Skin epidermis (tissue), 12 donors: ENCODE data around the gene MLANA.

Source experiments
- H3K27ac ChIP-seq, 21 experiments: fragments of 200-600 bp; sonication (generic) in 11 of 21; one replicate each; pipeline ENCODE4 v1.5.0; 2020; ENCODE audit warnings: mild to moderate bottlenecking in 3 of 21, inconsistent platforms in 2 of 21, moderate library complexity in 2 of 21
- H3K4me3 ChIP-seq, 7 experiments: fragments of 200-600 bp; sonication (generic) in 2 of 7; one replicate each; pipeline ENCODE4 v1.5.0; 2020; ENCODE audit warnings: inconsistent platforms in 2 of 7, mild to moderate bottlenecking in 2 of 7, moderate library complexity in 1 of 7

MLANA gene

DNA sequence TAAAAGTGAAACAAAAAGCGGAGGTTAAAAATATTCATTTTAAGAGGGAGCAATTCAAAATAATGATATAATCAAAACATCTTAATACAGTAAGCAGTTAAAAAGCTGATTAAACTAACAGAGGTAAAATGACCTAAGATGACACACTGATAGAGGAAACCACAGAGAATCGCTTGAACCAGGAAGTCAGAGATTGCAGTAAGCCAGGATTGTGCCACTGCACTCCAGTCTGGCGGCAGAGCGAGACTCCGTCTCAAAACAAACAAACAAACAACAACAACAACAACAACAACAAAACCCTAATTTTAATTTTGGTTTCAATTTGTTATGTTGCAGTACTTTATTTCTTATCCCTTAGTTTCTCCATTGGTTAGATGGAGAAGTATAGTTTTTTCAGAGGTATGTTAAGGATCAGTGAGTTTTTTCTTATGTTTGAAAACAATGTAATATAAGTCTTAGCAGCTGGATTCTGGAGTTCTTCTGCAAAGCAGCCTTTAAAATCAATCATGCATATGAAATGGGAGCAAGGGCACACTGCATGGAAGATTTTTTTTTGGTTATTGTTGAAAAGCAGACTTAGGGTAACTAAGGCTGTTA is 58.5 kb downstream of the MLANA start:
- Histone ChIP-seq H3K27ac (peak overlapping the region in 3 of 21 experiments; percentile 9 to 32 (median 10)), H3K4me3 (peak overlapping the region in 2 of 7 experiments; percentile 8 to 11)

- Histone ChIP-seq H3K4me3 (no peak overlapping the region), H3K27ac (no peak overlapping the region)
These were observed 59.6 kb downstream of the MLANA start for GRCh38 chr9:5950261-5950660.

DNA sequence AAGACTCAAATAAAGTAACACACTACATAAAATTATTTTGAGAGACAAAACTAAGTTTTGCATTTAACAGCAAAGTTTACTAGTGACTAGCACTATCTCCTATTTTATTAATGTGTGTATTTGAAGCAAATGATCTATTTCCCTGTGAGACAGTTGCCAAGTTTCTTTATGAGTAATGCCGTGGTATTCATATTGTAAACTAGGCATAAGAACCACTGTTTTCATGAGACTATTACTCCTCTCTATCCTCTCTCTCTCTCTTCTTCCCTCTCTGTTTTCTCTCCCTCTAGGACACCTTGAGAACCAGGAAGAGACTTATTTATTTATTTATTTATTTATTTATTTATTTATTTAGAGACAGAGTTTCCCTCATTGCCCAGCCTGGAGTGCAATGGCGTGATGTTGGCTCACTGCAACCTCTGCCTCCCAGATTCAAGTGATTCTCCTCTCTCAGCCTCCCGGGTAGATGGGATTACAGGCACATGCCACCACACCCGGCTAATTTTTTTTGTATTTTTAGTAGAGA is 61.1 kb downstream of the MLANA start:
- no peak overlapping the region for H3K27ac ChIP-seq
- H3K4me3 ChIP-seq, result no peak overlapping the region

GRCh38 chr9:5953743-5954707 is 63.3 kb downstream of the MLANA start:
- no peak overlapping the region for H3K4me3 ChIP-seq
- H3K27ac ChIP-seq, result no peak overlapping the region

DNA sequence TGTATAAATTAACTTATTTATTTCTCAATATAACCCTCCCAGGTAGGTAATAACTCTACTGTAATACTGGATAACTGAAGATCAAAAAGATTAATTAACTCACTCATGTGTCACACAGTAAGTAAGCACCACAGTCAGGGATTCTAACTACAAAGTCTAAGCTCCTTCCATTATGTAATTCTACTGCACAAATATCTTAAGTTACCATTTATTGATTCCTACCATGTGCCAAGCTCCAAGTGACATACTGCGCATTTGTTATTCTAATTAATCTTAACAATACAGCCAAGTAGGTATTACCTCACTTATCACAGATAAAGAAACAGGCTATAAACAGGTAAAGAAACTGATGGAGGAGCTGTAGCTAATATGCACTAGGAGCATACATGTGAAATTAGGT is 66.5 kb downstream of the MLANA start:
- Histone ChIP-seq H3K27ac (no peak overlapping the region), H3K4me3 (no peak overlapping the region)

DNA sequence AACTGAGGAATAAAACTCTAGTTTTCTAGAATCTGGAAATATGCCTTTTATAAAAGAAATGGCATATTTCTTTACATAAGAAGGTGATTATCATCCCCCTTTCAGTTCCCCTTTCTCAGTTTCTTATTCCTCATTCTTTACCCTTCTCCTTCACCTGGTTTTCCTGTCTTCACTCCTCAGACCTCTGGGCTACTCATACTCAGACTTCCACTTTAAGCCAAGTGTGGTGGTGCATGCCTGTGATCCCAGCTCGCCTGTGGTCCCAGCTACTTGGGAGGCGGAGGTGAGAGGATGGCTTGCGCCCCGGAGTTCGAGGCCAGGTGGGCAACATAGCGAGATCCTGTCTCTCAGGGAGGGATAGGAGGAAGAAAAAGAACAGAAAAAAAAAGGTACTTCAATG is 67.6 kb downstream of the MLANA start:
- Histone ChIP-seq H3K27ac (no peak overlapping the region), H3K4me3 (no peak overlapping the region)
